GM12878 (cell line): ENCODE measurements around the gene LRRC15. TPM values are rescaled to one million over a fixed set of nuclear protein-coding genes. Genes with fewer than 3 reads are reported as not detected.

Experiments used
- ATAC-seq: fragments of 200-7000 bp; cut with Tn5 transposase; 3 replicates; pipeline ENCODE4 v1.9.1; 2020; ENCODE audit warnings: mild to moderate bottlenecking, moderate library complexity
- BruUV-seq: library from RNA; stranded (reverse); fragments of 400-500 nt; replicated peaks from 2 replicates; lab custom pipeline; 2021; lab: Mats Ljungman, UMichigan
- CTCF ChIA-PET: fragments of 300-600 bp; sonication (Branson Sonifier 250); formaldehyde crosslinking; extraction: SDS; loops from one replicate; lab custom pipeline; 2021; ENCODE audit warnings: inconsistent platforms; lab: Yijun Ruan, JAX
- POLR2A ChIA-PET: fragments of 350-600 bp; formaldehyde crosslinking; extraction: SDS; loops from one replicate; lab custom pipeline; 2021; ENCODE audit warnings: inconsistent platforms; lab: Charles Lee
- RAD21 ChIA-PET: fragments of 300-600 bp; sonication (Branson Sonifier 250); formaldehyde crosslinking; loops from one replicate; lab custom pipeline; 2023; ENCODE audit warnings: antibody characterized with exemption; ENCODE audit not compliant: unreplicated experiment; lab: Charles Lee
- SMC1A ChIA-PET: fragments of 300-600 bp; sonication (Branson Sonifier 250); formaldehyde crosslinking; loops from one replicate; lab custom pipeline; 2023; ENCODE audit not compliant: unreplicated experiment, uncharacterized antibody; lab: Charles Lee
- DNase-seq: peaks from one replicate; pipeline ENCODE4 v3.0.0-alpha.2; 2011; ENCODE audit warnings: low read depth, low spot score
- FAIRE-seq: peaks from 3 replicates; lab custom pipeline; 2011; peaks lifted over from hg19 to GRCh38; lab: Jason Lieb, UNC
- H2AFZ ChIP-seq: 2 replicates; pipeline ENCODE4 v1.6.0; 2011; ENCODE audit warnings: low read depth, low read length, control low read depth; ENCODE audit not compliant: control insufficient read depth
- H3K27ac ChIP-seq: 2 replicates; pipeline ENCODE4 v1.5.1; 2011; ENCODE audit warnings: control low read depth; ENCODE audit not compliant: control insufficient read depth, insufficient read depth
- H3K27me3 ChIP-seq, 2 experiments: replicated peaks in 1 of 2; 2 replicates each; pipeline versions ENCODE4 v1.6.0 to v1.6.1; 2011; ENCODE audit warnings: low read length in 1 of 2; ENCODE audit not compliant: control insufficient read depth in 2 of 2, insufficient read depth in 2 of 2
- H3K36me3 ChIP-seq, 2 experiments: 2 replicates each; pipeline ENCODE4 v1.5.1; 2011; ENCODE audit warnings: low read length in 1 of 2; ENCODE audit not compliant: control insufficient read depth in 2 of 2, insufficient read depth in 2 of 2
- H3K4me1 ChIP-seq: 2 replicates; pipeline ENCODE4 v1.6.1; 2011; ENCODE audit warnings: mild to moderate bottlenecking, low read length, moderate library complexity, mixed read lengths; ENCODE audit not compliant: control insufficient read depth, insufficient read depth
- H3K4me2 ChIP-seq: 2 replicates; pipeline ENCODE4 v1.6.0; 2011; ENCODE audit warnings: control low read depth; ENCODE audit not compliant: control insufficient read depth, insufficient read depth
- H3K4me3 ChIP-seq: fragments of 200-600 bp; sonication (generic); 2 replicates; pipeline ENCODE4 v1.5.1; 2016
- H3K79me2 ChIP-seq: 2 replicates; pipeline ENCODE4 v1.6.0; 2011; ENCODE audit warnings: low read length; ENCODE audit not compliant: control insufficient read depth, insufficient read depth
- H3K9ac ChIP-seq: 2 replicates; pipeline ENCODE4 v1.8.0; 2011; ENCODE audit warnings: low read length, control low read depth, mixed read lengths; ENCODE audit not compliant: control insufficient read depth, insufficient read depth
- H3K9me3 ChIP-seq: replicated peaks from 3 replicates; pipeline ENCODE4 v1.5.1; 2011; ENCODE audit warnings: mild to moderate bottlenecking, low read length; ENCODE audit not compliant: control insufficient read depth, insufficient read depth
- H4K20me1 ChIP-seq: 2 replicates; pipeline ENCODE4 v1.6.0; 2011; ENCODE audit not compliant: control insufficient read depth, insufficient read depth
- CREM ChIP-seq: IDR thresholded peaks from 2 replicates; pipeline ENCODE4 v1.6.1; 2014; ENCODE audit warnings: antibody characterized with exemption, low read depth
- EED ChIP-seq: sonication (generic); IDR thresholded peaks from 2 replicates; pipeline ENCODE4 v1.6.1; 2016; ENCODE audit warnings: antibody characterized with exemption, low read depth
- HDAC2 ChIP-seq: fragments of 200-600 bp; sonication (generic); IDR thresholded peaks from 2 replicates; pipeline ENCODE4 v1.6.1; 2017
- NFYA ChIP-seq: IDR thresholded peaks from 2 replicates; pipeline ENCODE4 v1.6.1; 2011; ENCODE audit warnings: low read depth, mild to moderate bottlenecking, low read length, improper control_type of control experiment, borderline replicate concordance
- NRF1 ChIP-seq: conservative IDR thresholded peaks from 2 replicates; pipeline ENCODE4 v1.6.1; 2011; ENCODE audit warnings: mild to moderate bottlenecking, low read depth, low read length, improper control_type of control experiment
- SUPT20H ChIP-seq: IDR thresholded peaks from 2 replicates; pipeline ENCODE4 v1.6.1; 2011; ENCODE audit warnings: low read depth, mild to moderate bottlenecking, low read length, moderate library complexity, borderline replicate concordance; ENCODE audit not compliant: control insufficient read depth
- USF1 ChIP-seq: IDR thresholded peaks from 2 replicates; pipeline ENCODE4 v1.6.1; 2011; ENCODE audit warnings: borderline replicate concordance, low read depth, mild to moderate bottlenecking, moderate library complexity, mixed read lengths, low read length; ENCODE audit not compliant: insufficient read depth; ENCODE audit errors: extremely low read length
- WRNIP1 ChIP-seq: IDR thresholded peaks from 2 replicates; pipeline ENCODE4 v1.6.1; 2011; ENCODE audit warnings: low read depth, low read length, improper control_type of control experiment, borderline replicate concordance
- WGBS: methylation state at CpG from one replicate; pipeline ENCODE4 v1.1.6; 2016; ENCODE audit warnings: low lambda C conversion rate; ENCODE audit not compliant: insufficient replicate concordance, insufficient coverage; ENCODE audit errors: missing lambda C conversion rate; 5-methylcytosine and 5-hydroxymethylcytosine counted together
- in situ Hi-C: fragments of 300-500 bp; cut with MboI; formaldehyde crosslinking; loops from 9 replicates; pipeline ENCODE4 v1.14.3; 2018; ENCODE audit warnings: mixed read lengths
- intact Hi-C: fragments of 100-400 bp; cut with micrococcal nuclease; formaldehyde crosslinking; loops from one replicate; pipeline ENCODE4 v1.14.2; 2022; ENCODE audit not compliant: unreplicated experiment
- polyA plus RNA-seq, 11 experiments: library from polyadenylated mRNA; depleted of rRNA in 4 of 11; unstranded in 6 of 11; stranded (reverse) in 5 of 11; fragments of >200 nt; fragmentation: Nextera tagmentation in 4 of 11; fragmentation: Illumina TruSeq in 1 of 11; extraction: Ambion mirVana in 4 of 11; extraction: Trizol in 1 of 11; gene quantifications; 1 replicate in 1 of 11; 2 replicates in 10 of 11; pipeline versions ENCODE4 v1.2.1 to v1.2.3, GENCODE V29; 2011 to 2016; ENCODE audit warnings: inconsistent platforms in 2 of 11, missing spikeins in 2 of 11, low read depth in 1 of 11
- total RNA-seq, 4 experiments: library from RNA; depleted of rRNA in 3 of 4; stranded (reverse); fragments of >200 nt in 3 of 4; fragmentation: Illumina TruSeq in 1 of 4; extraction: Trizol in 1 of 4; gene quantifications; 2 replicates each; pipeline versions ENCODE4 v1.2.1 to v1.2.3, GENCODE V29; 2013 to 2021
- TF ChIP-seq, protein P1 (sequence below): fragments of 450-650 bp; IDR thresholded peaks from 2 replicates; pipeline ENCODE4 v1.6.1; 2018; ENCODE audit warnings: mild to moderate bottlenecking, low read depth, moderate library complexity; ENCODE audit not compliant: partially characterized antibody
- TF ChIP-seq, protein P2 (sequence below): IDR thresholded peaks from 2 replicates; pipeline ENCODE4 v1.6.1; 2012; ENCODE audit warnings: low read length, inconsistent platforms

LRRC15 gene
- total and polyA plus RNA-seq, 10 of the 15 experiments (the other 5 are each of a cell fraction or from before 2014, with no cell fraction given) = not detected

- TF ChIP-seq, protein P1, sequence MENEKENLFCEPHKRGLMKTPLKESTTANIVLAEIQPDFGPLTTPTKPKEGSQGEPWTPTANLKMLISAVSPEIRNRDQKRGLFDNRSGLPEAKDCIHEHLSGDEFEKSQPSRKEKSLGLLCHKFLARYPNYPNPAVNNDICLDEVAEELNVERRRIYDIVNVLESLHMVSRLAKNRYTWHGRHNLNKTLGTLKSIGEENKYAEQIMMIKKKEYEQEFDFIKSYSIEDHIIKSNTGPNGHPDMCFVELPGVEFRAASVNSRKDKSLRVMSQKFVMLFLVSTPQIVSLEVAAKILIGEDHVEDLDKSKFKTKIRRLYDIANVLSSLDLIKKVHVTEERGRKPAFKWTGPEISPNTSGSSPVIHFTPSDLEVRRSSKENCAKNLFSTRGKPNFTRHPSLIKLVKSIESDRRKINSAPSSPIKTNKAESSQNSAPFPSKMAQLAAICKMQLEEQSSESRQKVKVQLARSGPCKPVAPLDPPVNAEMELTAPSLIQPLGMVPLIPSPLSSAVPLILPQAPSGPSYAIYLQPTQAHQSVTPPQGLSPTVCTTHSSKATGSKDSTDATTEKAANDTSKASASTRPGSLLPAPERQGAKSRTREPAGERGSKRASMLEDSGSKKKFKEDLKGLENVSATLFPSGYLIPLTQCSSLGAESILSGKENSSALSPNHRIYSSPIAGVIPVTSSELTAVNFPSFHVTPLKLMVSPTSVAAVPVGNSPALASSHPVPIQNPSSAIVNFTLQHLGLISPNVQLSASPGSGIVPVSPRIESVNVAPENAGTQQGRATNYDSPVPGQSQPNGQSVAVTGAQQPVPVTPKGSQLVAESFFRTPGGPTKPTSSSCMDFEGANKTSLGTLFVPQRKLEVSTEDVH = no peak
- TF ChIP-seq, all 136 proteins: peak for 0
Observed at GRCh38 chr3:194343561-194343893, 26.0 kb downstream of the LRRC15 start (continued).

DNA sequence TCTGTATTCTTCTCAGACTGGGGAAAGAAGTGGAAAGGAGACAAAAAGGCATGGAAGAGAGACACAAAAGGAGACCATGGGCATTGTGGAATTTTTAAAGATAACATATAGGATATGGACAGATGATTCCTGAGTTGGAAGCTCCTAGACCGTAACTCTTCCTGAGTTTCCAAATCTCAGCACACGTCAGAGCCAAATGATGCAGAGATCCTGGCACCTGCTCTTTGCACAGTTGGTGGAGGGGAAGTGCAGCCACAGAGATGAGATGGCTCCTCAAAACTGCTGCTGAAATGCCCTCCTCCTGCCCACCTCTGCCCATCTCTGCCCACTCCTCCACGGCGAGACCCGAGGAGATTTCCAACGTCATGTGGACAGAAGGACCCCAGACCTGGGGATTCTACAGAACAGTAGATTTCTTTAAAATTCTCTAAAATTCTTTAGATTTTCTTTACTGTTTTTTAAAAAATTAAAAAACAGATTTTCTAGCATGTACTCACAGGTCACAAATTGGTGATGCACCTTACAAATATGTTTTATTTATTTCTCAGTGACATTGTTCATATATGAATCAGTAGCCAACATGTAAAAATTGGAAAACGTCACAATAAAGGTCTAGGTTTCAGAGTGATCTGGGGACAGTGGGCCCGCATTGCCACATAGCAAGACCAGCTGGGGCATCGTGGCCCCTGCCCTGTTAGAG lies 26.5 kb downstream of the LRRC15 start:
- no peaks in the 10 kb centered on the region for H3K9me3 ChIP-seq
- DNase-seq (no peak), FAIRE-seq (no peak), ATAC-seq (no peak)
- TF ChIP-seq HDAC2 (no peak), CREM (no peak), WRNIP1 (no peak), SUPT20H (no peak), NFYA (no peak), USF1 (no peak), NRF1 (no peak), EED (no peak)
- TF ChIP-seq, protein P2, sequence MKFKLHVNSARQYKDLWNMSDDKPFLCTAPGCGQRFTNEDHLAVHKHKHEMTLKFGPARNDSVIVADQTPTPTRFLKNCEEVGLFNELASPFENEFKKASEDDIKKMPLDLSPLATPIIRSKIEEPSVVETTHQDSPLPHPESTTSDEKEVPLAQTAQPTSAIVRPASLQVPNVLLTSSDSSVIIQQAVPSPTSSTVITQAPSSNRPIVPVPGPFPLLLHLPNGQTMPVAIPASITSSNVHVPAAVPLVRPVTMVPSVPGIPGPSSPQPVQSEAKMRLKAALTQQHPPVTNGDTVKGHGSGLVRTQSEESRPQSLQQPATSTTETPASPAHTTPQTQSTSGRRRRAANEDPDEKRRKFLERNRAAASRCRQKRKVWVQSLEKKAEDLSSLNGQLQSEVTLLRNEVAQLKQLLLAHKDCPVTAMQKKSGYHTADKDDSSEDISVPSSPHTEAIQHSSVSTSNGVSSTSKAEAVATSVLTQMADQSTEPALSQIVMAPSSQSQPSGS = no peak
- intact Hi-C loops = no loop called here
- H3K4me1 ChIP-seq = no peaks in the 10 kb centered on the region
- no TSS peak for BruUV-seq
- no peak overlapping the region for H3K9ac ChIP-seq
- H3K36me3 ChIP-seq = no peaks in the 10 kb centered on the region
- ChIA-PET POLR2A (no interaction called here), CTCF (interaction anchor here (0.7 to 5.9 kb wide), 25 partner anchors 8 to 726 kb away, joined by 3 to 64 read pairs (median 5); no protein-coding TSS in a partner anchor), RAD21 (interaction anchor here (1.7 kb wide), 1 partner anchor 9 kb away, joined by 7 read pairs; no protein-coding TSS in a partner anchor), SMC1A (interaction anchor here (0.9 to 3.0 kb wide), 10 partner anchors 7 to 242 kb away, joined by 3 to 13 read pairs (median 4); partner anchors contain the start of gene GP5)
- no peak overlapping the region for H2AFZ ChIP-seq
- no peak overlapping the region for H3K27ac ChIP-seq
- H3K4me2 ChIP-seq = no peak overlapping the region
- 15% methylated on average over 9 of the region's 9 CpGs for whole genome bisulfite sequencing
- no peak overlapping the region for H3K4me3 ChIP-seq
- H3K27me3 ChIP-seq = no peaks in the 10 kb centered on the region; a peak in 3 of 4 replicates
- in situ Hi-C loops = no loop called here
- no peaks in the 10 kb centered on the region for H4K20me1 ChIP-seq
- H3K79me2 ChIP-seq = no peaks in the 10 kb centered on the region
